ENCODE results near the gene FMN2.
"Not testable (repeated sequence)": the region's sequence is repeated elsewhere in the genome, so short reads cannot be mapped to it uniquely, and the experiment has no call there.

The FMN2 gene

DNA sequence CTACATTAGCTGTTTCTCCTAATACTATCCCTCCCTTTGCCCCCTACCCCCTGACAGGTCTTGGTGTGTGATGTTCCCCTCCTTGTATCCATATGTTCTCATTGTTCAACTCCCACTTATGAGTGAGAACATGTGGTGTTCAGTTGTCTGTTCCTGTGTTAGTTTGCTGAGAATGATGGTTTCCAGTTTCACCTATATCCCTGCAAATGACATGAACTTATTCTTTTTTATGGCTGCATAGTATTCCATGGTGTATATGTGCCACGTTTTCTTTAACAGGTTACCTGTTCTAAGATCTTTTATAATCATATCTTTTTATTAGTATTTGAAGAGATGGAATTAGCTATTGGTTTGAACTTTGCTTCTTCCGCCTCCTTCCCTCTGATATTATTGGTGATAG, 172.8 kb downstream of the FMN2 start:
- not testable (repeated sequence) for DNase-seq

GRCh38 chr1:240271081-240271480, 179.4 kb downstream of the FMN2 start:
- no peak for DNase-seq

- no peak for DNase-seq
Observed at GRCh38 chr1:240274569-240274968, 182.9 kb downstream of the FMN2 start.

DNA sequence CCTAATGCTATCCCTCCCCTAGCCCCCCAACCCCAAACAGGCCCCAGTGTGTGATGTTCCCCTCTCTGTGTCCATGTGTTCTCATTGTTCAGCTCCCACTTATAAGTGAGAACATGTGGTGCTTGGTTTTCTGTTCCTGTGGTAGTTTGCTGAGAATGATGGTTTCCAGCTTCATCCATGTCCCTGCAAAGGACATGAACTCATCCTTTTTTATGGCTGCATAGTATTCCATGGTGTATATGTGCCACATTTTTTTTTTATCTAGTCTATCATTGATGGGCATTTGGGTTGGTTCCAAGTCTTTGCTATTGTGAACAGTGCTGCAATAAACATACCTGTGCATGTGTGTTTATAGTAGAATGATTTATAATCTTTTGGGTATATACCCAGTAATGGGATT, 183.5 kb downstream of the FMN2 start:
- DNase-seq, result not testable (repeated sequence)

DNA sequence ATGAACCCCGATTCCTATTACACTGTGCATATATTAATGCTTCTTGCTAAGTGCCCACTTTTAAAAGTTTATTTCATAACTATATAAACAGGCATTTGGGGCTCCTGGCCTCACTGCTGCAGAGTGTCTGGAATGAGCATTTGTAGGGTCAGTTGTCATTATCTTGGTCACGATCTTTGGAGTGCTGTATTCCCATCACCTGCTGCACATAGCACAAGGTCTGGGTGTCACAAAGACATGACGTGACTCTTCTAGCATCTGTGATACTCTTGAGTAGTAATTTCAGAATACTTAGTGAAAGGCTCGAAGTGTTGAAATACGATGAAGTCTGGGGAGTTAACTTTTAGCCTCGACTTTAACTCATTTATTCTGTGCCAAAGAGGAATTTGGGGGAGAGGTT, 186.4 kb downstream of the FMN2 start:
- DNase-seq, result no peak

DNA sequence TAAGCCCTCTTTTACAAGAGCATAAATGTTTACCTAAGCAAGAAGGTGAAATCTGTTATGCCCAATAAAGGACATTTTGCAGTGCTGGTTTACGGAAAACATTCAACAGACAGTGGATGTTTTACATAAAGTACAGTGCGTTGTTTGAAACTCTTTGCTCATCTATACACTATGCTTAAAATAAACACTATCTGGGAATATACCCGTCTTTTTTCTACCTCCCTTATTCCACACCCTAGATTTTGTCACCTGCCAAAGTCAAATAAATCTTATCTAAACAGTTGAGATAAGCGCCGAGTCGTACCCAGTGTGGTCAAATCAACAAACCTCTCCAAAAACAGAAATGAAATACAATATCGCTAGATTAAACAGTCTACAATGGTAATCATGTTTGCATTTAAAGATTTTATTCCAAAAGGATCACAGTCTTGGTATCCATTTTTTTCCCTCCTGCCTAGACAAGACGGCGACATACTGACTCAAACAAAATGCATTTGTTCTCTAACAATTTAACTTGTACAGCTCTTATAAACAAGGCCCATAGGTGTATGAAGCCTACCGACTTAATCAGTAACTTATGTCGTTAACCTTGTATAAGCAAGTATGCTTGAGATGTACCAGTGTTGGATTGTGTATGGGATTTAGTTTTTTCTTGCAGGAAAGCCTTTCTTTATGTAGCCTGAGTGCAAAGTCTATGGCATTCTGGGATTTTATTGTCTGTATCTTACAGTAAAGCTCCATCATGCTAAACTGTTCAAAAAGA, 189.1 kb downstream of the FMN2 start:
- peak; percentile 27 for DNase-seq

DNA sequence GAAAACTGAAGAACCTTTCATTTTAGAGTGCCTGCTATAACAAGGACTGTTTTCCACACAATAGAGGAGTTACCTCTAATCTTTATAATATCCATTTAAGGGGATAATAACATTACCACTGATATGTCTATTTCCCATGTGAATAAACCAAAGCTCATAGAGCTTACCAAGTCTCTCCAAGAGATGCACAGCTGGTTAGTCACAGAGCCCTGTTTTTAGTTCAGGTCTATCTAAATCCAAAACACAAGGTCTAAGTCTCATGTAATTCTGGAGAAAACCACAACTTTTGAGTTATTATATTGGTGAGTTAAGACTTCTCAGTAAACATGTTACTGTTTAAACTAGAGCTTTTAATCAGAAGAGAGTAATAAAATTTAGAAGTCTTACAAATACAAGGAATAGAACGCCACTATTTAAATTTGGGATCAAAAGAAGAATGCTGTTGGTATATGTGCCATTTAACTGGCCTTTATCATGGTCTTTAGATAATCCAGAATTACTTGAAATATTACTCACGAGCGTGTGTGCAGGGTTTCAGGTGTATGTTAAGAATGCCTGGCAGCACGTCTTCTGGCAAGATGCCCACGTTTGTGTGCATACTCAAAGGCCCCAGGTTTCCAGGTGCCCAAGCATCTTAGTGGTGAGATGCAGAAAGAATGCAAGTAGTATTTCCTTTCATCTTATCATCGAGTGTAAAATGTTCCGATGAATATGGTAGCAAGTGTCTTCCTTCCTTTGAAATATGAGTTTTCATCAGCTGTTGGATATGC, 190.6 kb downstream of the FMN2 start:
- no peak for DNase-seq

- DNase-seq, result no peak
Observed at GRCh38 chr1:240284656-240285414, 193.2 kb downstream of the FMN2 start.

DNA sequence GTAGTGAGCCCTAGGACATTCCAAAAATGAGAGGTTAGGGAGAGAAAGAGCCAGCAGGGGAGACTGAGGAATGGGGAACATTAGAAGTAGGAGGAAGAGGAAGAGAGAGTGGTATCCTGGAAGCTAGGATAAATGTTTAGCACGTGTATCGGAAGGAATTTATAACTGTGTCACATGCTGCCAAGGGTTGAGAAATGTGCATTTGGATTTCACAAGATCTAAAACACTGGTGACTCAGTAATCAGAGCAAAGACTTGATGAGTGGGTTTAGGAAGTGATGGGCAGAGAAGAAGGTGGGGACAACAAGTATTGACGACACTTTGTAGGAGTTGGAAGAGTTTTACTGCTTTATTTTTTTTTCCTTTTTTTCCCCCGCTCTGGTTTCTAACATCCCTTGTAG, 193.9 kb downstream of the FMN2 start:
- DNase-seq, result no peak

- no peak for DNase-seq
Observed at GRCh38 chr1:240287722-240288121, 196.0 kb downstream of the FMN2 start.

GRCh38 chr1:240293706-240294105, 202.0 kb downstream of the FMN2 start:
- no peak for DNase-seq

DNA sequence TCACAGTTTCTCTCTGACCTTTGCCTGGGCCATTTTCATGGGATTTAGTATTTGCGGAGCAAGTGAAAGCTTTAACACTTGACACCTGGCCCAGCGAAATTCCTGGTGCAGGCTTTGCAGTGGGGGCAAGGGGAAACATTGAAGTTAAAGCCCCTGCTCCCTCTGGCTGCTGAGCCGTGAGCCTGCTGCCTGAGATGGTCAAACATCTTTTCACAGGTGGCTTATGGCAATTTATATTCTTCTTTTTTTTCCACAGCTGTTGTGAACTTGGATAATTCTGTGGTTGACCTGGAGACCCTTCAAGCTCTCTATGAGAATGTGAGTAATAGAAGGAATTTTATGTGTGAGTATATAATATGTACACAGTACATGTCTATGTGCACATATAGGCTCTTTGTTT, 202.9 kb downstream of the FMN2 start:
- DNase-seq, result no peak

GRCh38 chr1:240295811-240296210, 204.1 kb downstream of the FMN2 start:
- DNase-seq, result no peak

GRCh38 chr1:240304466-240304865, 212.8 kb downstream of the FMN2 start:
- no peak for DNase-seq

DNA sequence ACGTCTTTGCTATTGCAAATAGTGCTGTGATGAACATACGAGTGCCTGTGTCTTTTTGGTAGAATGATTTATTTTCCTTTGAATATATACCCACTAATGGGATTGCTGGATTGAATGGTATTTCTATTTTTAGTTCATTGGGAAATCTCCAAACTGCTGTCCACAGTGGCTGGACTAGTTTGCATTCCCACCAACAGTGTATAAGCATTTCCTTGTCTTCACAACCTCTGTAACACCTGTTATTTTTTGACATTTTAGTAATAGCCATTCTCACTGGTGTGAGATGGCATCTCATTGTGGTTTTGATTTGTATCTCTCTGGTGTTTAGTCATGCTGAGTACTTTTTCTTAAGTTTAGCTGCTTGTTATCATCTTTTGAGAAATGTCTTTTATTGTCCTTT, 215.0 kb downstream of the FMN2 start:
- DNase-seq, result no peak

GRCh38 chr1:240308096-240308495, 216.4 kb downstream of the FMN2 start:
- DNase-seq, result no peak

- DNase-seq, result no peak
Observed at GRCh38 chr1:240309769-240310168, 218.1 kb downstream of the FMN2 start.

DNA sequence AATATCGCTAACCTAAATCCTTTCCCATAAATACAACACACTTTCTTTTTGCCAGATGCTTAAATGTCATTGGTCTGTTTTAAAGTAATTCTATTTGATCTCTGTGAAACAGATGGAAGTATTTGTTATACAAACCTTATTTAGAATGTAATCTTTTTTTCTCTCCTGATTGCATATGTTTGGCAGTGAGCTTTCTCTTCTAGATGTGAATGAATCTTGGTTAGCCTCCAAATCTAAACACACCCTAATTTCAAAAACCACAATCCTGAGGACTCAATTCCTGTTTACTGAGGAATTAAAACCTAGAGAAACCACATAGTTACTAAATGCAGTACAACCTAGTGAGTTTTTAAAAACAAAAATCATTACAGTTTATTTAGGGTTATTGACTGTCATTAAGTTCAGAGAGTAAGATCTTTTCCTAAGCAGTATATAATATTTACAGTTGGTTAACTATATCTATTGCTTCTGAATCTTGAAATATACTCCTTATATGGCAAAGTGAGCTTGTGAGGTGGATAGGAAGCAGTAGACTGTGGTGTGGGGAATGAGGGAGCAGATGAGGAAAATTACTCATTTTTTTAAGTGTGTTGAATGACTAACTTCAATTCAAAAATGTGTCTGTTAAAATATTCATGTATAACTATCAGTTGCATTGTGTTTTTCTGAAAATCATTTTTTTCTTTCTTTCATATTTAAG, 218.7 kb downstream of the FMN2 start:
- DNase-seq, result no peak

- DNase-seq, result no peak
Observed at GRCh38 chr1:240312872-240313271, 221.2 kb downstream of the FMN2 start.

- no peak for DNase-seq
Observed at GRCh38 chr1:240314845-240315801, 223.4 kb downstream of the FMN2 start.

GRCh38 chr1:240319998-240320397, 228.3 kb downstream of the FMN2 start:
- no peak for DNase-seq

DNA sequence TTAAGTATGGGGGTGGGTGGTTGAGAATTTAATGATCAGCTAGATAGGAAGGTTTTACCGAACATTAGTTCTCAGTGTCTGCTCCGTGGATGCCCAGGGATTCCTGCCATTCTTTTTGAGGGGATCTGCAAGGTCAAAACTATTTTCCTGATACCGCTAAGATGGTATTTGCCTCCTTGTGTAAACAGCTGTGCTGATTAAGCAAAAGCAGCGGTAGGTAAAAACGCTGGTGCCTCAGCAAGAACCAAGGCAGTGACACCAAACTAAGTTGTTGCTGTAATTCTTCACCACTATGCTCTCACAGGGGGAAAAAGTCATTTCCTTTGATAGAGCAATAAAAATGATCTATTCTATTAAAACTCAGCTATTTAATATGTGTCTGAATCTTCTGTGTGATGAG, 229.0 kb downstream of the FMN2 start:
- DNase-seq, result no peak

All from NCI-H748 treated with DMSO at 0.1 percent for 48 hours (cell line).